GM23338 (cell line): ENCODE measurements around the gene XYLT1. TPM values are rescaled to one million over a fixed set of nuclear protein-coding genes. Genes with fewer than 3 reads are reported as not detected.

Experiments used
- ATAC-seq: fragments of 200-7000 bp; cut with Tn5 transposase; 3 replicates; pipeline ENCODE4 v1.9.1; 2020
- DNase-seq: peaks from one replicate; pipeline ENCODE4 v3.0.0-alpha.2; 2015; ENCODE audit warnings: low spot score
- H2AFZ ChIP-seq: fragments of 200-600 bp; sonication (generic); 2 replicates; pipeline ENCODE4 v1.8.0; 2016; ENCODE audit warnings: antibody characterized with exemption, mild to moderate bottlenecking, moderate library complexity
- H3F3A ChIP-seq: fragments of 200-600 bp; sonication (generic); replicated peaks from 2 replicates; pipeline ENCODE4 v1.8.0; 2017; ENCODE audit warnings: antibody characterized with exemption, mixed run types, low read depth
- H3K27ac ChIP-seq: fragments of 200-600 bp; sonication (generic); 2 replicates; pipeline ENCODE4 v1.6.1; 2016; ENCODE audit warnings: low read depth
- H3K27me3 ChIP-seq: fragments of 200-600 bp; sonication (generic); 2 replicates; pipeline ENCODE4 v1.8.0; 2016; ENCODE audit warnings: mild to moderate bottlenecking, mixed run types, moderate library complexity; ENCODE audit not compliant: insufficient read depth
- H3K36me3 ChIP-seq: fragments of 200-600 bp; sonication (generic); 2 replicates; pipeline ENCODE4 v1.8.0; 2016; ENCODE audit warnings: mild to moderate bottlenecking; ENCODE audit not compliant: insufficient read depth
- H3K4me1 ChIP-seq: fragments of 200-600 bp; sonication (generic); 2 replicates; pipeline ENCODE4 v1.8.0; 2016; ENCODE audit warnings: mild to moderate bottlenecking, moderate library complexity; ENCODE audit not compliant: insufficient read depth
- H3K4me2 ChIP-seq: fragments of 200-600 bp; sonication (generic); 2 replicates; pipeline ENCODE4 v1.7.1; 2017; ENCODE audit warnings: mixed run types
- H3K4me3 ChIP-seq: fragments of 200-600 bp; sonication (generic); 2 replicates; pipeline ENCODE4 v1.6.1; 2016; ENCODE audit warnings: mixed run types
- H3K79me2 ChIP-seq: fragments of 200-600 bp; sonication (generic); replicated peaks from 2 replicates; pipeline ENCODE4 v1.8.0; 2017; ENCODE audit warnings: mild to moderate bottlenecking; ENCODE audit not compliant: insufficient read depth
- H3K9me2 ChIP-seq: fragments of 200-600 bp; sonication (generic); 2 replicates; pipeline ENCODE4 v1.8.0; 2017; ENCODE audit not compliant: insufficient read depth
- H4K20me1 ChIP-seq: fragments of 200-600 bp; sonication (generic); replicated peaks from 2 replicates; pipeline ENCODE4 v1.8.0; 2017; ENCODE audit warnings: mild to moderate bottlenecking; ENCODE audit not compliant: insufficient read depth
- H3K27ac Mint-ChIP-seq: 2 replicates; pipeline ENCODE4 v1.8.0; 2020; ENCODE audit warnings: inconsistent platforms, mild to moderate bottlenecking, moderate library complexity, mixed read lengths
- H3K27me3 Mint-ChIP-seq: 3 replicates; pipeline ENCODE4 v1.8.0; 2022; ENCODE audit warnings: low read depth, mild to moderate bottlenecking, moderate library complexity, mixed read lengths, inconsistent platforms; ENCODE audit not compliant: insufficient read depth, poor library complexity
- H3K36me3 Mint-ChIP-seq: 3 replicates; pipeline ENCODE4 v1.8.0; 2021; ENCODE audit warnings: low read depth, mild to moderate bottlenecking, inconsistent platforms, moderate library complexity, mixed read lengths
- H3K4me1 Mint-ChIP-seq: 3 replicates; pipeline ENCODE4 v1.8.0; 2020; ENCODE audit warnings: mild to moderate bottlenecking, inconsistent platforms, mixed read lengths
- H3K4me3 Mint-ChIP-seq: 3 replicates; pipeline ENCODE4 v1.8.0; 2021; ENCODE audit warnings: moderate library complexity, mild to moderate bottlenecking, inconsistent platforms, mixed read lengths
- H3K9me3 Mint-ChIP-seq: 3 replicates; pipeline ENCODE4 v1.8.0; 2020; ENCODE audit warnings: moderate library complexity, mild to moderate bottlenecking, inconsistent platforms, mixed read lengths
- CREB1 ChIP-seq: fragments of 250-450 bp; sonication (Bioruptor Pico); IDR thresholded peaks from 2 replicates; pipeline ENCODE4 v1.5.0; 2020; ENCODE audit warnings: low read depth, mild to moderate bottlenecking, moderate library complexity
- EZH2 ChIP-seq: fragments of 200-600 bp; sonication (generic); IDR thresholded peaks from one replicate; pipeline ENCODE4 v1.8.0; 2017; ENCODE audit warnings: antibody characterized with exemption, mild to moderate bottlenecking, low read depth; ENCODE audit not compliant: unreplicated experiment
- EZH2phosphoT487 ChIP-seq: fragments of 200-600 bp; sonication (generic); IDR thresholded peaks from one replicate; pipeline ENCODE4 v1.8.1; 2018; ENCODE audit warnings: antibody characterized with exemption; ENCODE audit not compliant: unreplicated experiment
- JUNB ChIP-seq: IDR thresholded peaks from one replicate; pipeline ENCODE4 v1.6.1; 2016; ENCODE audit warnings: antibody characterized with exemption; ENCODE audit not compliant: unreplicated experiment
- POLR2AphosphoS5 ChIP-seq: IDR thresholded peaks from 2 replicates; pipeline ENCODE4 v1.6.1; 2016; ENCODE audit warnings: antibody characterized with exemption, low read depth
- ZNF114 ChIP-seq: fragments of 250-450 bp; sonication (Bioruptor Pico); IDR thresholded peaks from 2 replicates; pipeline ENCODE4 v1.5.0; 2020; ENCODE audit warnings: mild to moderate bottlenecking, moderate library complexity
- ZNF331 ChIP-seq: fragments of 250-450 bp; sonication (Bioruptor Pico); IDR thresholded peaks from 2 replicates; pipeline ENCODE4 v1.5.0; 2020; ENCODE audit warnings: low read depth, mild to moderate bottlenecking, moderate library complexity
- polyA plus RNA-seq: library from polyadenylated mRNA; unstranded; fragments of >200 nt; fragmentation: Nextera tagmentation; extraction: Ambion mirVana; gene quantifications from 2 replicates; pipeline ENCODE4 v1.2.1, GENCODE V29; 2016
- total RNA-seq: library from RNA; depleted of rRNA; stranded (reverse); fragments of >200 nt; shearing (Covaris generic); gene quantifications from 2 replicates; pipeline ENCODE4 v1.2.3, GENCODE V29; 2014
- TF ChIP-seq, protein P1 (sequence below): IDR thresholded peaks from one replicate; pipeline ENCODE4 v1.6.1; 2018; ENCODE audit warnings: antibody characterized with exemption; ENCODE audit not compliant: unreplicated experiment
- TF ChIP-seq, protein P2 (sequence below): IDR thresholded peaks from 2 replicates; pipeline ENCODE4 v1.6.1; 2016; ENCODE audit warnings: antibody characterized with exemption
- TF ChIP-seq, protein P3 (sequence below), 2 experiments: fragments of 200-600 bp in 1 of 2; sonication (generic) in 1 of 2; conservative IDR thresholded peaks; 2 replicates each; pipeline versions ENCODE4 v1.5.1 to v1.6.1; 2016 to 2017; ENCODE audit warnings: antibody characterized with exemption in 2 of 2, low read depth in 2 of 2, mild to moderate bottlenecking in 2 of 2, moderate library complexity in 1 of 2

Gene XYLT1
- total and polyA plus RNA-seq, 2 experiments from 2014 or later = 3.5 to 24.7 TPM

DNA sequence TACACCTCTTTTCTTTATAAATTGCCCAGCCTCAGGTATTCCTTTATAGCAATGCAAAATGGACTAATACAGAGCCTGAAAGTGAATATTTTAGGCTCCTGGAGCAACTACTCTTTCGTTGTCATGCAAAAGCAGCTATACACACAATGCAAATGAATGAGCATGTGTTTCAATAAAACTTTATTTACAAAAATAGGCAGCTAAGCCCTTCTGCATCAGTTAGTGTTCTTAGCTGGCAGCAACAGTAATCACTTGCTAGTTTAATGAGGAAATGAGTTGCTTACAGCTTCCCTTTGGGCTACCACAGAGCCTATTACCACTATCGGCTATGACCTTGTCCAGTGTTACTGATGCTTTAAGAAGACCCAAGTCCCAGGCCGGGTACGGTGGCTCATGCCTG, 402.9 kb downstream of the XYLT1 start:
- Histone ChIP-seq H3K4me1 (peaks cover 6% of the 10 kb centered on the region), H3F3A (no peaks in the 10 kb centered on the region), H2AFZ (no peak overlapping the region), H3K27ac (no peak overlapping the region), H3K9me2 (peaks cover 4% of the 10 kb centered on the region; the same call in 1 of the 2 replicates), H4K20me1 (no peaks in the 10 kb centered on the region), H3K36me3 (no peaks in the 10 kb centered on the region), H3K4me3 (no peak overlapping the region), H3K79me2 (no peaks in the 10 kb centered on the region), H3K27me3 (no peaks in the 10 kb centered on the region), H3K4me2 (no peak overlapping the region)
- Mint-ChIP-seq H3K27me3 (peaks cover 4% of the 10 kb centered on the region), H3K36me3 (peaks cover 3% of the 10 kb centered on the region), H3K27ac (no peak overlapping the region), H3K9me3 (peaks cover 3% of the 10 kb centered on the region; the same call in 1 of the 3 replicates), H3K4me3 (no peak overlapping the region), H3K4me1 (peaks cover 23% of the 10 kb centered on the region)
- DNase-seq = no peak
- ATAC-seq = no peak
- TF ChIP-seq ZNF114 (CRISPR knock-in tag) (no peak), CREB1 (no peak), JUNB (no peak)
- TF ChIP-seq, protein P1, sequence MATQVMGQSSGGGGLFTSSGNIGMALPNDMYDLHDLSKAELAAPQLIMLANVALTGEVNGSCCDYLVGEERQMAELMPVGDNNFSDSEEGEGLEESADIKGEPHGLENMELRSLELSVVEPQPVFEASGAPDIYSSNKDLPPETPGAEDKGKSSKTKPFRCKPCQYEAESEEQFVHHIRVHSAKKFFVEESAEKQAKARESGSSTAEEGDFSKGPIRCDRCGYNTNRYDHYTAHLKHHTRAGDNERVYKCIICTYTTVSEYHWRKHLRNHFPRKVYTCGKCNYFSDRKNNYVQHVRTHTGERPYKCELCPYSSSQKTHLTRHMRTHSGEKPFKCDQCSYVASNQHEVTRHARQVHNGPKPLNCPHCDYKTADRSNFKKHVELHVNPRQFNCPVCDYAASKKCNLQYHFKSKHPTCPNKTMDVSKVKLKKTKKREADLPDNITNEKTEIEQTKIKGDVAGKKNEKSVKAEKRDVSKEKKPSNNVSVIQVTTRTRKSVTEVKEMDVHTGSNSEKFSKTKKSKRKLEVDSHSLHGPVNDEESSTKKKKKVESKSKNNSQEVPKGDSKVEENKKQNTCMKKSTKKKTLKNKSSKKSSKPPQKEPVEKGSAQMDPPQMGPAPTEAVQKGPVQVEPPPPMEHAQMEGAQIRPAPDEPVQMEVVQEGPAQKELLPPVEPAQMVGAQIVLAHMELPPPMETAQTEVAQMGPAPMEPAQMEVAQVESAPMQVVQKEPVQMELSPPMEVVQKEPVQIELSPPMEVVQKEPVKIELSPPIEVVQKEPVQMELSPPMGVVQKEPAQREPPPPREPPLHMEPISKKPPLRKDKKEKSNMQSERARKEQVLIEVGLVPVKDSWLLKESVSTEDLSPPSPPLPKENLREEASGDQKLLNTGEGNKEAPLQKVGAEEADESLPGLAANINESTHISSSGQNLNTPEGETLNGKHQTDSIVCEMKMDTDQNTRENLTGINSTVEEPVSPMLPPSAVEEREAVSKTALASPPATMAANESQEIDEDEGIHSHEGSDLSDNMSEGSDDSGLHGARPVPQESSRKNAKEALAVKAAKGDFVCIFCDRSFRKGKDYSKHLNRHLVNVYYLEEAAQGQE = no peak

DNA sequence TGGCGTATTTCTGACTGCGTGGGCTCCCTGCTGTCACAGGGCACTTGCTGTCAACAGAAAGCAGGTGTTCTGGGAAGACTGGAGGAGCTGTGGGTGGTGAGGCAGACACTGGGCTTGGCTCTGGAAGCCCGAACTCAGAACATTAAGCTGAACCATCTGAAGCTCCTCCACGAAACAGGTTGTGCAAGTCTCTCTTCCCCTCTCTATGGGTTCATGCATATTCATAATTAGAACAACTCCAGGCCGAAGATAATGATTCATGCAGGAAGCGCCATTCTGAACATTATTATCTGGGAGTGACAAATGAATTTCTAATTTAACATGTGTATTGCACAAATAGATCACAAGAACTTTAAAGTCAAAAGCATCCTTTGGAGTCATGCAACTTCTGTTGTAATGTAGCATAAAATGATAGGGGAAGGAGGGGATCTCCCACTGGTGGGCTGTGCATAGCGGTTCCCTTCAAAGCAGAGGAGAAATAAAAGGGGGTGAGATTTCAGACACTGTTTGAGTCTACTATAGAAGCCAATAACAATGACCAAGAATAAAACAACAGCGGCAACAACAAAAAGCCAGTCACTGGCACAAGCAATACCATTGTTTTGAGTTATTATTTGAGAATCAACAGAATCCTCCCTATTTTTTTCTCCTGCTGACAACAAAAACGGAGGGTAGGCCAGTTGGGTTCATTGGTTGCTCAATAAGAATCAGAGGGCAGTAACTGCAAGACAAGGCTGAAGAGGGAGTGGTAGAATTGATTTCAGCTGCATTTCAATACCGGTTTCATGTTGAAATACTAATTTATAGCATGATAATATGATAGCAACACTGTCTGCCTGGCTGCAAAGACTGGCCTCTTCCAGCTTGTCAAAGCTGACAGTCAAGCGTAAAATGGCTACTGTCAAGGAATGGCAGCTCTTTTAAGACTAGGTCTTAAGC, 407.3 kb downstream of the XYLT1 start:
- Histone ChIP-seq H3K27ac (no peak overlapping the region), H3K27me3 (no peaks in the 10 kb centered on the region), H3K9me2 (peaks cover 8% of the 10 kb centered on the region; the same call in 1 of the 2 replicates), H3K4me2 (no peak overlapping the region), H3F3A (no peaks in the 10 kb centered on the region), H2AFZ (no peak overlapping the region), H4K20me1 (no peaks in the 10 kb centered on the region), H3K4me3 (no peak overlapping the region), H3K4me1 (peaks cover 3% of the 10 kb centered on the region), H3K36me3 (no peaks in the 10 kb centered on the region), H3K79me2 (no peaks in the 10 kb centered on the region)
- H3K4me3 Mint-ChIP-seq = no peak overlapping the region
- H3K4me1 Mint-ChIP-seq = peaks cover 13% of the 10 kb centered on the region; the same call in 2 of the 3 replicates
- DNase-seq (no peak), ATAC-seq (no peak)
- H3K9me3 Mint-ChIP-seq = 0 out of 3 replicates have a peak, but pooled peaks cover 3% of the 10 kb centered on the region
- H3K27me3 Mint-ChIP-seq = no peaks in the 10 kb centered on the region
- no peak overlapping the region for H3K27ac Mint-ChIP-seq
- no peaks in the 10 kb centered on the region; the same call in 2 of the 3 replicates for H3K36me3 Mint-ChIP-seq
- TF ChIP-seq, protein P1 = no peak
- TF ChIP-seq, protein P2, sequence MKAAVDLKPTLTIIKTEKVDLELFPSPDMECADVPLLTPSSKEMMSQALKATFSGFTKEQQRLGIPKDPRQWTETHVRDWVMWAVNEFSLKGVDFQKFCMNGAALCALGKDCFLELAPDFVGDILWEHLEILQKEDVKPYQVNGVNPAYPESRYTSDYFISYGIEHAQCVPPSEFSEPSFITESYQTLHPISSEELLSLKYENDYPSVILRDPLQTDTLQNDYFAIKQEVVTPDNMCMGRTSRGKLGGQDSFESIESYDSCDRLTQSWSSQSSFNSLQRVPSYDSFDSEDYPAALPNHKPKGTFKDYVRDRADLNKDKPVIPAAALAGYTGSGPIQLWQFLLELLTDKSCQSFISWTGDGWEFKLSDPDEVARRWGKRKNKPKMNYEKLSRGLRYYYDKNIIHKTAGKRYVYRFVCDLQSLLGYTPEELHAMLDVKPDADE = no peak
- TF ChIP-seq EZH2phosphoT487 (no peak), ZNF331 (no peak), EZH2 (no peak), POLR2AphosphoS5 (no peak), JUNB (no peak)
- TF ChIP-seq, protein P3, sequence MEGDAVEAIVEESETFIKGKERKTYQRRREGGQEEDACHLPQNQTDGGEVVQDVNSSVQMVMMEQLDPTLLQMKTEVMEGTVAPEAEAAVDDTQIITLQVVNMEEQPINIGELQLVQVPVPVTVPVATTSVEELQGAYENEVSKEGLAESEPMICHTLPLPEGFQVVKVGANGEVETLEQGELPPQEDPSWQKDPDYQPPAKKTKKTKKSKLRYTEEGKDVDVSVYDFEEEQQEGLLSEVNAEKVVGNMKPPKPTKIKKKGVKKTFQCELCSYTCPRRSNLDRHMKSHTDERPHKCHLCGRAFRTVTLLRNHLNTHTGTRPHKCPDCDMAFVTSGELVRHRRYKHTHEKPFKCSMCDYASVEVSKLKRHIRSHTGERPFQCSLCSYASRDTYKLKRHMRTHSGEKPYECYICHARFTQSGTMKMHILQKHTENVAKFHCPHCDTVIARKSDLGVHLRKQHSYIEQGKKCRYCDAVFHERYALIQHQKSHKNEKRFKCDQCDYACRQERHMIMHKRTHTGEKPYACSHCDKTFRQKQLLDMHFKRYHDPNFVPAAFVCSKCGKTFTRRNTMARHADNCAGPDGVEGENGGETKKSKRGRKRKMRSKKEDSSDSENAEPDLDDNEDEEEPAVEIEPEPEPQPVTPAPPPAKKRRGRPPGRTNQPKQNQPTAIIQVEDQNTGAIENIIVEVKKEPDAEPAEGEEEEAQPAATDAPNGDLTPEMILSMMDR (conservative IDR thresholded peaks at IDR 0.05; ENCODE audit: low read depth in 2 of 2) = no peak
